HCT116 (cell line): ENCODE results near the gene NR1H3. TPM values are rescaled to one million over a fixed set of nuclear protein-coding genes. Genes with fewer than 3 reads are reported as not detected.

Experiments used
- ATAC-seq: fragments of 200-7000 bp; cut with Tn5 transposase; 2 replicates; pipeline ENCODE4 v1.9.1; 2020; ENCODE audit warnings: mild to moderate bottlenecking, moderate library complexity
- BruUV-seq: library from RNA; stranded (reverse); fragments of 400-500 nt; replicated peaks from 2 replicates; lab custom pipeline; 2021; lab: Mats Ljungman, UMichigan
- CTCF ChIA-PET: fragments of 300-600 bp; sonication (Branson Sonifier 250); formaldehyde crosslinking; loops from one replicate; lab custom pipeline; 2021; ENCODE audit warnings: antibody characterized with exemption; lab: Charles Lee
- POLR2A ChIA-PET: fragments of 300-600, 350-600 bp; sonication (Branson Sonifier 250); formaldehyde crosslinking; loops from one replicate; lab custom pipeline; 2021; ENCODE audit warnings: antibody characterized with exemption; lab: Charles Lee
- RAD21 ChIA-PET, 2 experiments: fragments of 300-600 bp; sonication (Branson Sonifier 250); formaldehyde crosslinking; loops; one replicate each; lab custom pipeline; 2023; ENCODE audit warnings: low total read pairs in 2 of 2; ENCODE audit not compliant: uncharacterized antibody in 2 of 2, unreplicated experiment in 2 of 2, low non-redundant PET in 1 of 2; lab: Charles Lee
- DNase-seq: peaks from one replicate; pipeline ENCODE4 v3.0.0-alpha.2; 2010; ENCODE audit warnings: low read depth, low spot score
- H2AFZ ChIP-seq: fragments of 200-600 bp; shearing (Covaris generic), sonication (generic); 2 replicates; pipeline ENCODE4 v1.6.1; 2017; ENCODE audit warnings: low read depth, mixed run types, mixed read lengths, antibody characterized with exemption, low read length; ENCODE audit not compliant: poor library complexity, severe bottlenecking
- H3K27ac ChIP-seq: 2 replicates; pipeline ENCODE4 v1.5.1; 2012; ENCODE audit warnings: low read depth, low read length
- H3K27me3 ChIP-seq: fragments of 200-600 bp; sonication (generic); 2 replicates; pipeline ENCODE4 v1.6.1; 2016; ENCODE audit warnings: mixed run types, low read length, mixed read lengths; ENCODE audit not compliant: insufficient read depth
- H3K36me3 ChIP-seq, 2 experiments: fragments of 200-500 bp in 1 of 2; fragments of 200-600 bp in 1 of 2; sonication (Bioruptor generic) in 1 of 2; sonication (generic) in 1 of 2; 2 replicates each; pipeline versions ENCODE4 v1.5.1 to v1.6.1; 2014 to 2016; ENCODE audit warnings: low read length in 2 of 2, inconsistent platforms in 1 of 2, mixed read lengths in 1 of 2, mixed run types in 1 of 2; ENCODE audit not compliant: insufficient read depth in 2 of 2, control insufficient read depth in 1 of 2
- H3K4me1 ChIP-seq, 2 experiments: fragments of 200-600 bp in 1 of 2; sonication (generic) in 1 of 2; 2 replicates each; pipeline versions ENCODE4 v1.5.1 to v1.6.1; 2012 to 2017; ENCODE audit warnings: low read length in 2 of 2, inconsistent platforms in 1 of 2, mild to moderate bottlenecking in 1 of 2, mixed read lengths in 1 of 2, mixed run types in 1 of 2, moderate library complexity in 1 of 2; ENCODE audit not compliant: insufficient read depth in 2 of 2, control insufficient read depth in 1 of 2
- H3K4me2 ChIP-seq: fragments of 200-600 bp; sonication (generic); 2 replicates; pipeline ENCODE4 v1.6.1; 2017; ENCODE audit warnings: mixed run types, low read length, mixed read lengths
- H3K4me3 ChIP-seq, 2 experiments: fragments of 200-600 bp in 1 of 2; sonication (generic) in 1 of 2; replicated peaks in 1 of 2; 2 replicates each; pipeline ENCODE4 v1.5.1; 2011 to 2016; ENCODE audit warnings: low read length in 2 of 2, control low read depth in 1 of 2, low read depth in 1 of 2, mild to moderate bottlenecking in 1 of 2, mixed read lengths in 1 of 2, mixed run types in 1 of 2
- H3K79me2 ChIP-seq: fragments of 200-600 bp; sonication (generic); 2 replicates; pipeline ENCODE4 v1.6.1; 2017; ENCODE audit warnings: mild to moderate bottlenecking, mixed run types, low read length, moderate library complexity, mixed read lengths; ENCODE audit not compliant: insufficient read depth
- H3K9ac ChIP-seq: fragments of 200-600 bp; sonication (generic); 2 replicates; pipeline ENCODE4 v1.6.1; 2016; ENCODE audit warnings: low read length, mixed read lengths
- H3K9me2 ChIP-seq: fragments of 200-600 bp; sonication (generic), shearing (Covaris generic); 2 replicates; pipeline ENCODE4 v1.6.1; 2017; ENCODE audit warnings: mixed run types, mild to moderate bottlenecking, moderate library complexity; ENCODE audit not compliant: insufficient read depth
- H3K9me3 ChIP-seq, 2 experiments: fragments of 200-500 bp in 1 of 2; fragments of 200-600 bp in 1 of 2; sonication (Bioruptor generic) in 1 of 2; sonication (generic) in 1 of 2; 2 replicates each; pipeline ENCODE4 v1.6.1; 2014 to 2017; ENCODE audit warnings: low read length in 2 of 2, mixed read lengths in 2 of 2, inconsistent platforms in 1 of 2, low read depth in 1 of 2, mild to moderate bottlenecking in 1 of 2, mixed run types in 1 of 2, moderate library complexity in 1 of 2; ENCODE audit not compliant: control insufficient read depth in 1 of 2, insufficient read depth in 1 of 2
- H4K20me1 ChIP-seq: fragments of 200-600 bp; sonication (generic), shearing (Covaris generic); 2 replicates; pipeline ENCODE4 v1.6.1; 2017; ENCODE audit warnings: mixed run types, mild to moderate bottlenecking, moderate library complexity; ENCODE audit not compliant: insufficient read depth
- ATF3 ChIP-seq: IDR thresholded peaks from 2 replicates; pipeline ENCODE4 v1.6.1; 2012
- CBX3 ChIP-seq: IDR thresholded peaks from 2 replicates; pipeline ENCODE4 v1.6.1; 2012; ENCODE audit warnings: low read depth
- CEBPB ChIP-seq: IDR thresholded peaks from 2 replicates; pipeline ENCODE4 v1.6.1; 2012; ENCODE audit warnings: low read depth
- CTCF ChIP-seq, 3 experiments: fragments of 200-600 bp in 1 of 3; sonication (generic) in 1 of 3; IDR thresholded peaks in 2 of 3; conservative IDR thresholded peaks in 1 of 3; 2 replicates each; pipeline ENCODE4 v1.5.1; 2012 to 2017; ENCODE audit warnings: low read depth in 2 of 3, low read length in 2 of 3, antibody characterized with exemption in 1 of 3, borderline replicate concordance in 1 of 3, control low read depth in 1 of 3, mild to moderate bottlenecking in 1 of 3, mixed read lengths in 1 of 3, mixed run types in 1 of 3, moderate library complexity in 1 of 3; ENCODE audit not compliant: insufficient read depth in 1 of 3
- EGR1 ChIP-seq: IDR thresholded peaks from 2 replicates; pipeline ENCODE4 v1.6.1; 2012; ENCODE audit warnings: low read depth
- ELF1 ChIP-seq: IDR thresholded peaks from 2 replicates; pipeline ENCODE4 v1.6.1; 2012; ENCODE audit warnings: low read depth, borderline replicate concordance
- EZH2 ChIP-seq: fragments of 200-600 bp; sonication (generic); IDR thresholded peaks from 2 replicates; pipeline ENCODE4 v1.6.1; 2017; ENCODE audit warnings: antibody characterized with exemption, mixed run types
- EZH2phosphoT487 ChIP-seq: fragments of 200-600 bp; IDR thresholded peaks from 2 replicates; pipeline ENCODE4 v1.6.1; 2018; ENCODE audit warnings: antibody characterized with exemption, borderline replicate concordance
- FOSL1 ChIP-seq: IDR thresholded peaks from 2 replicates; pipeline ENCODE4 v1.6.1; 2012; ENCODE audit warnings: low read depth
- JUND ChIP-seq: IDR thresholded peaks from 2 replicates; pipeline ENCODE4 v1.6.1; 2012
- MAX ChIP-seq: IDR thresholded peaks from 2 replicates; pipeline ENCODE4 v1.6.1; 2012
- POLR2A ChIP-seq: IDR thresholded peaks from 2 replicates; pipeline ENCODE4 v1.7.0; 2011; ENCODE audit warnings: borderline replicate concordance; ENCODE audit not compliant: insufficient read depth, insufficient read length; ENCODE audit errors: extremely low read depth
- POLR2AphosphoS5 ChIP-seq: IDR thresholded peaks from 2 replicates; pipeline ENCODE4 v1.6.1; 2011; ENCODE audit warnings: mild to moderate bottlenecking, low read depth, low read length, moderate library complexity
- RAD21 ChIP-seq: IDR thresholded peaks from 2 replicates; pipeline ENCODE4 v1.6.1; 2012; ENCODE audit warnings: low read depth, mild to moderate bottlenecking
- REST ChIP-seq: IDR thresholded peaks from 2 replicates; pipeline ENCODE4 v1.6.1; 2012; ENCODE audit warnings: low read depth
- SIN3A ChIP-seq: IDR thresholded peaks from 2 replicates; pipeline ENCODE4 v1.6.1; 2012; ENCODE audit warnings: low read depth
- SP1 ChIP-seq: IDR thresholded peaks from 2 replicates; pipeline ENCODE4 v1.6.1; 2012; ENCODE audit warnings: low read depth
- SRF ChIP-seq: IDR thresholded peaks from 2 replicates; pipeline ENCODE4 v1.6.1; 2012; ENCODE audit warnings: low read depth
- TCF7L2 ChIP-seq: IDR thresholded peaks from 2 replicates; pipeline ENCODE4 v1.7.0; 2011; ENCODE audit warnings: borderline replicate concordance, inconsistent platforms; ENCODE audit not compliant: insufficient read depth, insufficient read length; ENCODE audit errors: extremely low read depth
- YY1 ChIP-seq: IDR thresholded peaks from 2 replicates; pipeline ENCODE4 v1.6.1; 2011; ENCODE audit warnings: low read length, low read depth, moderate library complexity, mild to moderate bottlenecking; ENCODE audit not compliant: insufficient replicate concordance; ENCODE audit errors: extremely low read depth
- ZFX ChIP-seq: fragments of 450-650 bp; IDR thresholded peaks from 2 replicates; pipeline ENCODE4 v1.6.1; 2017
- ZNF274 ChIP-seq: fragments of 200-500 bp; sonication (Bioruptor generic); IDR thresholded peaks from 2 replicates; pipeline ENCODE4 v1.6.1; 2014; ENCODE audit warnings: mild to moderate bottlenecking, low read depth, low read length, inconsistent platforms
- intact Hi-C: fragments of 100-400 bp; cut with micrococcal nuclease; formaldehyde crosslinking; loops from 2 replicates; pipeline ENCODE4 v1.10.0; 2022
- total RNA-seq: library from RNA; stranded (reverse); gene quantifications from one replicate; pipeline ENCODE4 v1.2.1, GENCODE V29; 2021; ENCODE audit not compliant: unreplicated experiment

Gene NR1H3
- total RNA-seq, 1 experiment from 2014 or later: 23.5 TPM

- Histone ChIP-seq H2AFZ (no peak overlapping the region), H3K27ac (peak overlapping the region; percentile 93)
- no peak for TF ChIP-seq EGR1
- no peak for TF ChIP-seq RAD21
- no peak for TF ChIP-seq EZH2phosphoT487
- TF ChIP-seq YY1: peak; percentile 3
- peak; percentile 51; the same call in 1 of the 2 replicates for TF ChIP-seq POLR2AphosphoS5
- TF ChIP-seq SIN3A: 0 out of 2 replicates have a peak, but pooled peaks have one; percentile 28
- TF ChIP-seq FOSL1: peak; percentile 74
- no peak for TF ChIP-seq CBX3
- no peak for TF ChIP-seq ZFX
- peak; percentile 45; the same call in 1 of the 2 replicates for TF ChIP-seq MAX
- no peak for TF ChIP-seq SRF
- no peak for TF ChIP-seq CTCF (IDR thresholded peaks at IDR 0.05 in 2 of 3, conservative IDR thresholded peaks at IDR 0.05 in 1 of 3; ENCODE audit: borderline replicate concordance in 1 of 3, insufficient read depth in 1 of 3, low read depth in 2 of 3, low read length in 2 of 3)
- peak; percentile 27 for TF ChIP-seq TCF7L2
- TF ChIP-seq CEBPB: no peak; the same call in 1 of the 2 replicates
- peak; percentile 57 for TF ChIP-seq SP1
- TF ChIP-seq ZNF274: no peak
- TF ChIP-seq ELF1: no peak
- no peak for TF ChIP-seq REST
- TF ChIP-seq EZH2: no peak
- no peak for TF ChIP-seq POLR2A
- no peak for TF ChIP-seq ATF3
- TF ChIP-seq JUND: peak; percentile 82
Observed at GRCh38 chr11:47216121-47216798, 41.5 kb upstream of the NR1H3 start.

More at GRCh38 chr11:47216121-47216798, 41.5 kb upstream of the NR1H3 start:
- H3K36me3 ChIP-seq: no peaks in the 10 kb centered on the region
- DNase-seq (peak; percentile 45), ATAC-seq (peak; percentile 45)
- H3K4me1 ChIP-seq: peaks cover 19 to 56% of the 10 kb centered on the region in 2 experiments
- CTCF ChIA-PET: interaction anchor here (1.5 to 1.7 kb wide), 2 partner anchors 33 to 37 kb away, joined by 3 read pairs; partner anchors contain the start of gene ACP2
- H3K9me3 ChIP-seq: no peaks in the 10 kb centered on the region
- POLR2A ChIA-PET: interaction anchor here (1.4 to 2.8 kb wide), 2 partner anchors 30 to 33 kb away, joined by 4 to 29 read pairs; partner anchors contain the start of genes ACP2 and PACSIN3
- peak overlapping the region; percentile 58 to 73 for H3K4me3 ChIP-seq
- peaks cover 43% of the 10 kb centered on the region for H3K79me2 ChIP-seq
- BruUV-seq: no TSS peak
- peak overlapping the region; percentile 94 for H3K4me2 ChIP-seq
- no peaks in the 10 kb centered on the region for H3K27me3 ChIP-seq
- H3K9me2 ChIP-seq: no peaks in the 10 kb centered on the region
- peak overlapping the region; percentile 90 for H3K9ac ChIP-seq
- RAD21 ChIA-PET: no interaction called here
- no peaks in the 10 kb centered on the region for H4K20me1 ChIP-seq
- intact Hi-C loops: loop anchor here (5.0 kb wide), 1 partner anchor 39 kb away; the partner anchor contains the start of gene ARFGAP2
